Kidney (tissue), 14 donors: ENCODE measurements around the gene HYKK. TPM values are rescaled to one million over a fixed set of nuclear protein-coding genes. Genes with fewer than 3 reads are reported as not detected.

Source experiments
- DNase-seq, 5 donors: peaks; one replicate each; pipeline ENCODE4 v3.0.0-alpha.2; 2013 to 2020
- FAIRE-seq: peaks from 2 replicates; lab custom pipeline; 2012; peaks lifted over from hg19 to GRCh38; lab: Jason Lieb, UNC
- H3K27ac ChIP-seq, 2 donors: one replicate each; pipeline ENCODE4 v1.7.0; 2013; ENCODE audit warnings: low read depth in 2 of 2, low read length in 2 of 2, inconsistent platforms in 1 of 2
- H3K27me3 ChIP-seq: one replicate; pipeline ENCODE4 v1.7.1; 2013; ENCODE audit warnings: low read length, inconsistent platforms; ENCODE audit not compliant: control insufficient read depth, insufficient read depth
- H3K36me3 ChIP-seq, 3 donors: one replicate each; pipeline versions ENCODE4 v1.7.0 to v1.7.1; 2013; ENCODE audit warnings: low read length in 3 of 3, control low read depth in 1 of 3, inconsistent platforms in 1 of 3; ENCODE audit not compliant: insufficient read depth in 3 of 3, control insufficient read depth in 2 of 3
- H3K4me1 ChIP-seq, 3 donors: one replicate each; pipeline versions ENCODE4 v1.7.0 to v1.7.1; 2013; ENCODE audit warnings: low read length in 3 of 3, inconsistent platforms in 1 of 3, low read depth in 1 of 3; ENCODE audit not compliant: control insufficient read depth in 2 of 3, insufficient read depth in 2 of 3
- H3K4me3 ChIP-seq, 3 donors: one replicate each; pipeline versions ENCODE4 v1.7.0 to v1.8.1; 2013; ENCODE audit warnings: low read length in 3 of 3, control low read depth in 1 of 3, inconsistent platforms in 1 of 3
- H3K9ac ChIP-seq, 3 donors: one replicate each; pipeline versions ENCODE4 v1.7.0 to v1.7.1; 2013; ENCODE audit warnings: low read length in 3 of 3, control low read depth in 1 of 3, inconsistent platforms in 1 of 3
- H3K9me3 ChIP-seq, 3 donors: one replicate each; pipeline versions ENCODE4 v1.7.0 to v1.7.1; 2013; ENCODE audit warnings: low read length in 3 of 3, control low read depth in 1 of 3, inconsistent platforms in 1 of 3; ENCODE audit not compliant: control insufficient read depth in 2 of 3, insufficient read depth in 1 of 3
- CTCF ChIP-seq: IDR thresholded peaks from 3 replicates; pipeline ENCODE4 v1.5.1; 2012; ENCODE audit warnings: mild to moderate bottlenecking, moderate library complexity, borderline replicate concordance; ENCODE audit not compliant: insufficient read depth; ENCODE audit errors: extremely low read depth
- intact Hi-C: fragments of 100-400 bp; cut with DNase I; formaldehyde crosslinking; loops from one replicate; pipeline ENCODE4 v1.11.1; 2022
- polyA plus RNA-seq: library from polyadenylated mRNA; stranded (reverse); fragments of 350-450 nt; fragmentation: Illumina TruSeq; extraction: RNeasy Lipid Tissue Mini Kit (QIAGEN cat#74804); gene quantifications from one replicate; pipeline ENCODE4 v1.2.3, GENCODE V29; 2014; ENCODE audit warnings: low read depth, low replicate concordance; ENCODE audit not compliant: insufficient read depth
- total RNA-seq: library from RNA; stranded (reverse); fragmentation: NEBNext Ultra II Directional; extraction: Animal tissue kit (Norgen Biotek cat#: 25700); gene quantifications from one replicate; pipeline ENCODE4 v1.2.1, GENCODE V29; 2021
- donor health status: control.
- donor health status: control.
- donor health status: control.
- donor health status: control.
- donor health status: control.
- donor health status: DM: yes; HTN: yes; CAD: no.
- donor health status: Normal renal cell carcinoma (clear cell type).

HYKK gene
- total and polyA plus RNA-seq, 2 donors from 2014 or later: 5.8 to 14.3 TPM

- DNase-seq: no peak
- FAIRE-seq: no peak
- no peak for TF ChIP-seq CTCF
- intact Hi-C loops: no loop called here
- H3K27ac ChIP-seq: no peak overlapping the region
- H3K36me3 ChIP-seq: peaks cover 9 to 50% (median 26%) of the 10 kb centered on the region in 3 donors
- H3K9me3 ChIP-seq: no peaks in the 10 kb centered on the region
- no peaks in the 10 kb centered on the region for H3K27me3 ChIP-seq
- H3K4me1 ChIP-seq: no peaks in the 10 kb centered on the region
- H3K9ac ChIP-seq: no peak overlapping the region
- no peak overlapping the region for H3K4me3 ChIP-seq
Observed at GRCh38 chr15:78469031-78469430, 38.3 kb upstream of the HYKK start.

- intact Hi-C loops: no loop called here
- Histone ChIP-seq H3K9me3 (no peaks in the 10 kb centered on the region), H3K27ac (no peak overlapping the region), H3K4me1 (no peaks in the 10 kb centered on the region), H3K4me3 (no peak overlapping the region), H3K36me3 (peaks cover 5 to 29% (median 25%) of the 10 kb centered on the region in 3 donors), H3K27me3 (no peaks in the 10 kb centered on the region), H3K9ac (no peak overlapping the region)
- no peak for FAIRE-seq
- no peak for TF ChIP-seq CTCF
- DNase-seq: no peak
Observed at GRCh38 chr15:78477295-78477694, 30.1 kb upstream of the HYKK start.

DNA sequence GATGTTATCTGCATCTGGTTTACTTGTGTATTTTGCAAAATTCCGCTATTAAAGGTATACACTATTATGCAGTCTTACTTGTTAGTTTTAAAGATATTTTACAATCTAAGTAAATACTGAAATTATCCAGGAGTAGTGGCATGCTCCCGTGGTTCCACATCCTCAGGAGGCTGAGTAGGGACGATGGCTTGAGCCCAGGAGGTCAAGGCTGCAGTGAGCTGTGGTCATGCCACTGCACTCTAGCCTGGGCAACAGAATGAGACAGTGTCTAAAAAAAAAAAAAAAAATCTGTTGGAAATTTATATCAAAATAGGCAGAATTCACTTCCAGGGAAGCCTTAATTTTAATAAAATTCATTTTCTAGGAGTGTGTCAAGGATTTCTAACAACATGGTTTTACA lies 27.7 kb upstream of the HYKK start:
- Histone ChIP-seq H3K9me3 (no peaks in the 10 kb centered on the region), H3K36me3 (peaks cover 13 to 25% (median 21%) of the 10 kb centered on the region in 3 donors), H3K4me1 (no peaks in the 10 kb centered on the region), H3K27me3 (no peaks in the 10 kb centered on the region), H3K9ac (no peak overlapping the region), H3K4me3 (no peak overlapping the region), H3K27ac (no peak overlapping the region)
- FAIRE-seq (no peak), DNase-seq (no peak)
- intact Hi-C loops: no loop called here
- TF ChIP-seq CTCF: no peak

DNA sequence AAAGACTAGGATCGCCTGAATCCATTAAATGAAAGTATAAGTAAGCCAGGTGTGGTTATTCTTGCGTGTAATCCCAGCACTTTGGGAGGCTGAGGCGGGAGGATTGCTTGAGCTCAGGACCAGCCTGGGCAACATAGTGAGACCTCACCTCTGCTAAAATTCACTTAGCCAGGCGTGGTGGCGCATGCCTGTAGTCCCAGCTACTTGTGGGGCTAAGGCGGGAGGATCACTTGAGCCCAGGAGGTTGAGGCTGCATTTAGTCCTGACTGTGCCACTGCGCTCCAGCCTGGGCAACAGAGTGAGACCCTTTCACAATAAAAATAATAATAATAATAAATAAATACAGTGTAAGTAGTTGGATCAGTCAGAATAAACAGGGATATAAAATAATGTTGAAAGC lies 25.5 kb upstream of the HYKK start:
- Histone ChIP-seq H3K9ac (no peak overlapping the region), H3K36me3 (peaks cover 18 to 28% (median 27%) of the 10 kb centered on the region in 3 donors), H3K27me3 (no peaks in the 10 kb centered on the region), H3K9me3 (no peaks in the 10 kb centered on the region), H3K27ac (no peak overlapping the region), H3K4me1 (peaks cover 0 to 4% (median 0%) of the 10 kb centered on the region in 3 donors), H3K4me3 (no peak overlapping the region)
- DNase-seq (no peak), FAIRE-seq (no peak)
- TF ChIP-seq CTCF: no peak
- intact Hi-C loops: no loop called here
